Lower leg skin (tissue), 3 donors: Measurements from ENCODE around the gene METRNL.

Experiments
- POLR2A ChIP-seq, 2 donors: fragments of 450-650 bp; IDR thresholded peaks; one replicate each; pipeline ENCODE4 v1.6.1; 2016 to 2017; ENCODE audit warnings: antibody characterized with exemption in 2 of 2, mild to moderate bottlenecking in 1 of 2, moderate library complexity in 1 of 2
- TF ChIP-seq, protein P1 (sequence below), 3 donors: fragments of 450-650 bp; IDR thresholded peaks; one replicate each; pipeline ENCODE4 v1.5.1; 2016; ENCODE audit warnings: antibody characterized with exemption in 3 of 3, mild to moderate bottlenecking in 3 of 3, moderate library complexity in 2 of 3

- TF ChIP-seq, protein P1, sequence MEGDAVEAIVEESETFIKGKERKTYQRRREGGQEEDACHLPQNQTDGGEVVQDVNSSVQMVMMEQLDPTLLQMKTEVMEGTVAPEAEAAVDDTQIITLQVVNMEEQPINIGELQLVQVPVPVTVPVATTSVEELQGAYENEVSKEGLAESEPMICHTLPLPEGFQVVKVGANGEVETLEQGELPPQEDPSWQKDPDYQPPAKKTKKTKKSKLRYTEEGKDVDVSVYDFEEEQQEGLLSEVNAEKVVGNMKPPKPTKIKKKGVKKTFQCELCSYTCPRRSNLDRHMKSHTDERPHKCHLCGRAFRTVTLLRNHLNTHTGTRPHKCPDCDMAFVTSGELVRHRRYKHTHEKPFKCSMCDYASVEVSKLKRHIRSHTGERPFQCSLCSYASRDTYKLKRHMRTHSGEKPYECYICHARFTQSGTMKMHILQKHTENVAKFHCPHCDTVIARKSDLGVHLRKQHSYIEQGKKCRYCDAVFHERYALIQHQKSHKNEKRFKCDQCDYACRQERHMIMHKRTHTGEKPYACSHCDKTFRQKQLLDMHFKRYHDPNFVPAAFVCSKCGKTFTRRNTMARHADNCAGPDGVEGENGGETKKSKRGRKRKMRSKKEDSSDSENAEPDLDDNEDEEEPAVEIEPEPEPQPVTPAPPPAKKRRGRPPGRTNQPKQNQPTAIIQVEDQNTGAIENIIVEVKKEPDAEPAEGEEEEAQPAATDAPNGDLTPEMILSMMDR (IDR thresholded peaks at IDR 0.05) = no peak
- TF ChIP-seq POLR2A (IDR thresholded peaks at IDR 0.05) = no peak
Observed at GRCh38 chr17:83106913-83107655, 27.7 kb downstream of the METRNL start.
